Psoas muscle (tissue), 8 donors: ENCODE measurements around the gene TTBK2. TPM values are rescaled to one million over a fixed set of nuclear protein-coding genes. Genes with fewer than 3 reads are reported as not detected.

Source experiments
- ATAC-seq, 4 donors: fragments of 200-7000 bp; cut with Tn5 transposase; one replicate each; pipeline ENCODE4 v1.9.1; 2020; ENCODE audit warnings: moderate library complexity in 3 of 4, mild to moderate bottlenecking in 2 of 4
- DNase-seq, 2 donors: peaks; one replicate each; pipeline ENCODE4 v3.0.0-alpha.2; 2020
- H3K27ac ChIP-seq: fragments of 200-600 bp; one replicate; pipeline ENCODE4 v1.8.0; 2022
- H3K27me3 ChIP-seq, 3 donors: fragments of 200-600 bp in 1 of 3; one replicate each; pipeline versions ENCODE4 v1.6.1 to v1.8.0; 2013 to 2022; ENCODE audit warnings: low read length in 2 of 3, mild to moderate bottlenecking in 2 of 3, moderate library complexity in 1 of 3; ENCODE audit not compliant: insufficient read depth in 3 of 3
- H3K36me3 ChIP-seq, 2 donors: fragments of 200-600 bp in 1 of 2; one replicate each; pipeline versions ENCODE4 v1.6.1 to v1.8.0; 2013 to 2022; ENCODE audit warnings: low read depth in 1 of 2, mild to moderate bottlenecking in 1 of 2, moderate library complexity in 1 of 2; ENCODE audit not compliant: insufficient read depth in 1 of 2
- H3K4me1 ChIP-seq: fragments of 200-600 bp; one replicate; pipeline ENCODE4 v1.8.0; 2022
- H3K4me3 ChIP-seq: fragments of 200-600 bp; one replicate; pipeline ENCODE4 v1.8.0; 2022; ENCODE audit warnings: mild to moderate bottlenecking
- H3K9me3 ChIP-seq: fragments of 200-600 bp; one replicate; pipeline ENCODE4 v1.8.0; 2022
- CTCF ChIP-seq: fragments of 200-600 bp; IDR thresholded peaks from one replicate; pipeline ENCODE4 v1.8.0; 2022; ENCODE audit warnings: antibody characterized with exemption
- WGBS, 3 donors: extraction: QIAGEN DNeasy Blood & Tissue Kit; methylation state at CpG; one replicate each; pipeline versions ENCODE4 v1.1.6 to v1.1.7; 2013; 5-methylcytosine and 5-hydroxymethylcytosine counted together
- intact Hi-C, 2 donors: fragments of 100-400 bp; cut with DNase I; formaldehyde crosslinking; loops; one replicate each; pipeline versions ENCODE4 v1.11.0 to v1.14.2; 2022
- polyA plus RNA-seq, 3 donors: library from polyadenylated mRNA; stranded (reverse); fragments of 200-250 nt; gene quantifications; one replicate each; pipeline ENCODE4 v1.2.3, GENCODE V29; 2013
- total RNA-seq, 4 donors: library from RNA; stranded (reverse); fragmentation: NEBNext Ultra II Directional in 2 of 4; extraction: Animal tissue kit (Norgen Biotek cat#: 25700) in 2 of 4; gene quantifications; one replicate each; pipeline versions ENCODE4 v1.2.1 to v1.2.4, GENCODE V29; 2021 to 2023
- donor health status: healthy with polysubstance abuse.
- donor health status: DM: no; HTN: no; CAD: no; lungs with moderate emphysema.
- donor health status: Bipolar disorder and iron deficiency.
- donor health status: healthy.
- donor health status: DM: yes; HTN: yes; CAD: no.
- donor health status: DM: no; HTN: no; CAD: no.
- donor health status: DM: no; HTN: no; CAD: no.
- donor health status: DM: yes; HTN: yes; CAD: no.

Gene TTBK2
- total and polyA plus RNA-seq, 7 donors, result 1.4 to 23.0 (median 15.8) TPM

GRCh38 chr15:42735382-42736165 is 185.0 kb downstream of the TTBK2 start:
- H3K36me3 ChIP-seq, result peaks cover 3 to 53% of the 10 kb centered on the region in 2 donors
- H3K9me3 ChIP-seq, result no peaks in the 10 kb centered on the region
- H3K4me1 ChIP-seq, result peaks cover 10% of the 10 kb centered on the region
- no peak overlapping the region for H3K27ac ChIP-seq
- H3K27me3 ChIP-seq, result no peaks in the 10 kb centered on the region
- no peak for ATAC-seq
- no peak for TF ChIP-seq CTCF
- DNase-seq, result no peak
- peak overlapping the region; percentile 84 for H3K4me3 ChIP-seq
- 79 to 90% (median 82%) methylated on average over 19 of the region's 19 CpGs for WGBS, 3 donors
- intact Hi-C loops, result loop anchor here (10.0 kb wide), 1 partner anchor 189 kb away; the partner anchor contains the start of gene TTBK2 (in 2 of the 2)

GRCh38 chr15:42734076-42734672 is 186.4 kb downstream of the TTBK2 start:
- 86 to 95% (median 92%) methylated on average over 6 of the region's 6 CpGs for WGBS, 3 donors
- Histone ChIP-seq H3K36me3 (peaks cover 3 to 67% of the 10 kb centered on the region in 2 donors), H3K4me1 (peaks cover 10% of the 10 kb centered on the region), H3K9me3 (no peaks in the 10 kb centered on the region), H3K27ac (no peak overlapping the region), H3K4me3 (no peak overlapping the region), H3K27me3 (no peaks in the 10 kb centered on the region)
- ATAC-seq (no peak), DNase-seq (no peak)
- no peak for TF ChIP-seq CTCF
- intact Hi-C loops, result loop anchor here (10.0 kb wide), 1 partner anchor 191 kb away; the partner anchor contains the start of gene TTBK2 (in 2 of the 2)

- no peak for TF ChIP-seq CTCF
- 93% methylated on average over 10 to 11 of the region's 11 CpGs for WGBS, 3 donors
- ATAC-seq, result no peak
Measured at GRCh38 chr15:42733027-42733426, 187.6 kb downstream of the TTBK2 start.

GRCh38 chr15:42732095-42732827 is 188.3 kb downstream of the TTBK2 start:
- H3K4me1 ChIP-seq, result peaks cover 10% of the 10 kb centered on the region
- DNase-seq, result no peak
- no peak for TF ChIP-seq CTCF
- H3K27ac ChIP-seq, result no peak overlapping the region
- H3K4me3 ChIP-seq, result no peak overlapping the region
- H3K27me3 ChIP-seq, result no peaks in the 10 kb centered on the region
- 84 to 88% (median 86%) methylated on average over 15 of the region's 15 CpGs for WGBS, 3 donors
- H3K9me3 ChIP-seq, result no peaks in the 10 kb centered on the region
- no peak for ATAC-seq
- intact Hi-C loops, result loop anchor here (10.0 kb wide), 1 partner anchor 193 kb away; the partner anchor contains the start of gene TTBK2 (in 2 of the 2)
- H3K36me3 ChIP-seq, result peaks cover 3 to 86% of the 10 kb centered on the region in 2 donors

More at GRCh38 chr15:42733027-42733426, 187.6 kb downstream of the TTBK2 start:
- no peak for DNase-seq
- intact Hi-C loops, result loop anchor here (10.0 kb wide), 1 partner anchor 192 kb away; the partner anchor contains the start of gene TTBK2 (in 2 of the 2)
- no peak overlapping the region for H3K4me3 ChIP-seq
- H3K27ac ChIP-seq, result no peak overlapping the region
- peaks cover 3 to 78% of the 10 kb centered on the region in 2 donors for H3K36me3 ChIP-seq
- peaks cover 10% of the 10 kb centered on the region for H3K4me1 ChIP-seq
- H3K27me3 ChIP-seq, result no peaks in the 10 kb centered on the region
- H3K9me3 ChIP-seq, result no peaks in the 10 kb centered on the region
